ENCODE data around the gene MED9. TPM values are rescaled to one million over a fixed set of nuclear protein-coding genes. Genes with fewer than 3 reads are reported as not detected.
"Not testable (repeated sequence)": the region's sequence is repeated elsewhere in the genome, so short reads cannot be mapped to it uniquely, and the experiment has no call there.

Gene MED9
- 18.9 TPM for total RNA-seq

GRCh38 chr17:17476865-17477467 is at the start of gene MED9:
TSS of gene MED9 (plus strand) at chr17:17477000. CDS start at chr17:17477042, 42 bp downstream.
- intact Hi-C loops (cut with DNase I) = no loop called here
- no peaks in the 10 kb centered on the region for H3K36me3 ChIP-seq
- H3K4me3 ChIP-seq = peak within 1 kb of the TSS; percentile 95 to 100
- H3K27ac ChIP-seq = peak within 1 kb of the TSS; percentile 91
- peak in 1 of 2 donors; percentile 90 for DNase-seq (ENCODE audit: extremely low spot score in 2 of 2)
- H3K4me1 ChIP-seq = peaks cover 54% of the 10 kb centered on the region
- no peak for TF ChIP-seq POLR2A (IDR thresholded peaks at IDR 0.05)
- TF ChIP-seq POLR2AphosphoS5 (IDR thresholded peaks at IDR 0.05; ENCODE audit: insufficient read depth in 1 of 2, low read depth in 1 of 2) = peak; percentile 88
- TF ChIP-seq CTCF (IDR thresholded peaks at IDR 0.05) = no peak
- no peaks in the 10 kb centered on the region for H3K9me3 ChIP-seq
- H3K27me3 ChIP-seq = no peaks in the 10 kb centered on the region

- no peaks in the 10 kb centered on the region for H3K4me1 ChIP-seq
- no peak overlapping the region for H3K27ac ChIP-seq
- TF ChIP-seq CTCF (IDR thresholded peaks at IDR 0.05) (no peak), POLR2AphosphoS5 (IDR thresholded peaks at IDR 0.05; ENCODE audit: insufficient read depth in 1 of 2, low read depth in 1 of 2) (no peak), POLR2A (IDR thresholded peaks at IDR 0.05) (no peak)
- intact Hi-C loops (cut with DNase I) = no loop called here
- no peaks in the 10 kb centered on the region for H3K36me3 ChIP-seq
- H3K27me3 ChIP-seq = no peaks in the 10 kb centered on the region
- no peak overlapping the region for H3K4me3 ChIP-seq
- no peak for DNase-seq (ENCODE audit: extremely low spot score in 2 of 2)
- H3K9me3 ChIP-seq = no peaks in the 10 kb centered on the region
Observed at GRCh38 chr17:17429222-17429621, 47.6 kb upstream of the MED9 start.

GRCh38 chr17:17430924-17431323 is 45.9 kb upstream of the MED9 start:
- H3K27me3 ChIP-seq; intact Hi-C loops (cut with DNase I); H3K4me3 ChIP-seq; H3K4me1 ChIP-seq; DNase-seq (ENCODE audit: extremely low spot score in 2 of 2); H3K9me3 ChIP-seq; H3K36me3 ChIP-seq; H3K27ac ChIP-seq: not testable (repeated sequence)

GRCh38 chr17:17431605-17432004 is 45.2 kb upstream of the MED9 start:
- H3K27ac ChIP-seq = no peak overlapping the region
- no peaks in the 10 kb centered on the region for H3K36me3 ChIP-seq
- H3K4me3 ChIP-seq = no peak overlapping the region
- TF ChIP-seq CTCF (IDR thresholded peaks at IDR 0.05) (no peak), POLR2A (IDR thresholded peaks at IDR 0.05) (no peak), POLR2AphosphoS5 (IDR thresholded peaks at IDR 0.05; ENCODE audit: insufficient read depth in 1 of 2, low read depth in 1 of 2) (no peak)
- no peaks in the 10 kb centered on the region for H3K4me1 ChIP-seq
- no peak for DNase-seq (ENCODE audit: extremely low spot score in 2 of 2)
- no peaks in the 10 kb centered on the region for H3K27me3 ChIP-seq
- H3K9me3 ChIP-seq = no peaks in the 10 kb centered on the region
- intact Hi-C loops (cut with DNase I) = no loop called here

- H3K27ac ChIP-seq = no peak overlapping the region
- no peak overlapping the region for H3K4me3 ChIP-seq
- no peaks in the 10 kb centered on the region for H3K27me3 ChIP-seq
- no peaks in the 10 kb centered on the region for H3K9me3 ChIP-seq
- no peaks in the 10 kb centered on the region for H3K4me1 ChIP-seq
- DNase-seq (ENCODE audit: extremely low spot score in 2 of 2) = no peak
- no peaks in the 10 kb centered on the region for H3K36me3 ChIP-seq
- TF ChIP-seq CTCF (IDR thresholded peaks at IDR 0.05) (no peak), POLR2AphosphoS5 (IDR thresholded peaks at IDR 0.05; ENCODE audit: insufficient read depth in 1 of 2, low read depth in 1 of 2) (no peak), POLR2A (IDR thresholded peaks at IDR 0.05) (no peak)
- intact Hi-C loops (cut with DNase I) = no loop called here
Observed at GRCh38 chr17:17433000-17433703, 43.6 kb upstream of the MED9 start.

Measured in vagina (tissue), 2 donors.